HEK293T (cell line): ENCODE data around the gene PREX1.

ENCODE experiments used
- ARNT ChIP-seq: fragments of 450-650 bp; IDR thresholded peaks from 2 replicates; pipeline ENCODE4 v1.6.1; 2017; ENCODE audit warnings: mild to moderate bottlenecking
- BHLHE40 ChIP-seq: fragments of 450-650 bp; IDR thresholded peaks from 2 replicates; pipeline ENCODE4 v1.6.1; 2016; ENCODE audit warnings: mild to moderate bottlenecking, moderate library complexity, borderline replicate concordance
- HDGF ChIP-seq: fragments of 450-650 bp; IDR thresholded peaks from 2 replicates; pipeline ENCODE4 v1.6.1; 2017; ENCODE audit warnings: antibody characterized with exemption, borderline replicate concordance

GRCh38 chr20:48607544-48607865 lies 220.3 kb downstream of the PREX1 start:
- TF ChIP-seq ARNT (no peak), BHLHE40 (no peak), HDGF (no peak)
